Measurements from ENCODE around the gene LTBP2. TPM values are rescaled to one million over a fixed set of nuclear protein-coding genes. Genes with fewer than 3 reads are reported as not detected.

The LTBP2 gene
- total and polyA plus RNA-seq, 2 of the 8 experiments (the other 6 are each of a cell fraction or from before 2014, with no cell fraction given), result 0.48 to 0.89 TPM

- no peak overlapping the region for H3K27ac ChIP-seq (ENCODE audit: low read depth, low read length)
- FAIRE-seq (no peak), DNase-seq (ENCODE audit: low read depth in 1 of 2, low spot score in 2 of 2) (no peak)
- no peak for TF ChIP-seq NRF1 (IDR thresholded peaks at IDR 0.05; ENCODE audit: low read depth, low read length)
- 0 out of 2 replicates have a peak, but pooled peaks have one; percentile 7 for TF ChIP-seq RBBP5 (IDR thresholded peaks at IDR 0.05; ENCODE audit: borderline replicate concordance, low read depth, low read length)
- H3K36me3 ChIP-seq (ENCODE audit: control insufficient read depth in 2 of 4, insufficient read depth in 4 of 4, low read length in 3 of 4), result no peaks in the 10 kb centered on the region
- CTCF ChIA-PET (ENCODE audit: partially characterized antibody), result interaction anchor here (0.5 to 2.4 kb wide), 9 partner anchors 11 to 358 kb away, joined by 3 to 9 read pairs (median 4); partner anchors contain the start of gene LTBP2
- no peaks in the 10 kb centered on the region for H3K79me1 ChIP-seq (ENCODE audit: low read depth, low read length)
- H3K18ac ChIP-seq (ENCODE audit: extremely low read depth, low read length), result no peak overlapping the region
- 0 out of 4 replicates have a peak overlapping the region, but pooled peaks of 1 of the 2 experiments have one; percentile 14 for H3K4me2 ChIP-seq (ENCODE audit: insufficient read depth in 1 of 2, low read depth in 2 of 2, low read length in 2 of 2)
- no peak overlapping the region for H3K56ac ChIP-seq (replicated peaks; ENCODE audit: insufficient read length, low read depth, low read length)
- H2BK20ac ChIP-seq (ENCODE audit: low read length), result no peak overlapping the region
- H4K8ac ChIP-seq (ENCODE audit: extremely low read depth, insufficient read depth, low read length), result no peak overlapping the region
- no peaks in the 10 kb centered on the region for H3K79me2 ChIP-seq (ENCODE audit: control insufficient read depth in 1 of 2, insufficient read depth in 2 of 2, low read length in 2 of 2)
- no peak overlapping the region for H3K4ac ChIP-seq (replicated peaks; ENCODE audit: insufficient read length, low read depth, low read length)
- no peak overlapping the region for H4K91ac ChIP-seq (replicated peaks; ENCODE audit: insufficient read length, low read length)
- H2BK12ac ChIP-seq (ENCODE audit: low read depth, low read length), result no peak overlapping the region
- no peak overlapping the region for H2BK5ac ChIP-seq (ENCODE audit: low read depth, low read length)
- no peak overlapping the region for H2AFZ ChIP-seq (ENCODE audit: low read length)
- H2BK120ac ChIP-seq (replicated peaks; ENCODE audit: low read depth, low read length), result no peak overlapping the region
- no peaks in the 10 kb centered on the region for H3K27me3 ChIP-seq (replicated peaks in 1 of 4; ENCODE audit: control insufficient read depth in 3 of 4, extremely low read depth in 1 of 4, insufficient read depth in 3 of 4, low read length in 3 of 4)
- 0 out of 2 replicates have a peak overlapping the region, but pooled peaks have one; percentile 17 for H2AK5ac ChIP-seq (ENCODE audit: low read depth, low read length)
- no peaks in the 10 kb centered on the region for H3K9me3 ChIP-seq (ENCODE audit: insufficient read depth in 2 of 2, low read depth in 1 of 2, low read length in 1 of 2)
- peaks cover 2% of the 10 kb centered on the region; the same call in 1 of the 2 replicates for H3K23me2 ChIP-seq (ENCODE audit: low read depth, low read length)
- H3K14ac ChIP-seq (ENCODE audit: insufficient read length), result no peak overlapping the region
- H2BK15ac ChIP-seq (ENCODE audit: low read length), result no peak overlapping the region
- H4K5ac ChIP-seq (ENCODE audit: insufficient read length, low read depth, low read length), result no peak overlapping the region
- H4K20me1 ChIP-seq (replicated peaks in 1 of 2; ENCODE audit: control insufficient read depth in 1 of 2, insufficient read depth in 2 of 2, low read length in 2 of 2), result no peaks in the 10 kb centered on the region
- H3K4me3 ChIP-seq (ENCODE audit: extremely low read depth in 1 of 4, insufficient read depth in 2 of 4, low read depth in 3 of 4, low read length in 4 of 4), result no peak overlapping the region
- peaks cover 0 to 16% (median 6%) of the 10 kb centered on the region in 4 experiments; a peak in 6 of 7 replicates for H3K4me1 ChIP-seq (replicated peaks in 1 of 4; ENCODE audit: control insufficient read depth in 3 of 4, insufficient read depth in 4 of 4, low read length in 3 of 4)
- POLR2A ChIA-PET (ENCODE audit: partially characterized antibody), result interaction anchor here (1.2 kb wide), 1 partner anchor 9 kb away, joined by 3 read pairs; no protein-coding TSS in a partner anchor
- H3K23ac ChIP-seq (ENCODE audit: insufficient read length), result no peak overlapping the region
- H3K9ac ChIP-seq (replicated peaks in 1 of 4; ENCODE audit: extremely low read depth in 1 of 4, low read depth in 3 of 4, low read length in 3 of 4), result no peak overlapping the region
- WGBS, 2 experiments (ENCODE audit: extremely low coverage in 1 of 2, insufficient coverage in 1 of 2, insufficient read length in 1 of 2, insufficient replicate concordance in 2 of 2, low coverage in 1 of 2, low lambda C conversion rate in 2 of 2, missing lambda C conversion rate in 1 of 2), result 88% methylated on average over 11 of the region's 11 CpGs; no CpG with 5 or more reads in 1 of the 2 experiments
Measured at GRCh38 chr14:74551001-74551400, 61.0 kb downstream of the LTBP2 start.

Measured in H1 (cell line).